HG02970 (cell line): ENCODE results near the gene TRIO.

ENCODE experiments used
- ATAC-seq: cut with Tn5 transposase; IDR thresholded peaks from one replicate; pipeline ENCODE4 v1.9.1; 2021; ENCODE audit warnings: mild to moderate bottlenecking, moderate library complexity, moderate number of reproducible peaks; ENCODE audit not compliant: unreplicated experiment, low FRiP score

The TRIO gene

GRCh38 chr5:14276380-14276779, 133.2 kb downstream of the TRIO start:
- no peak for ATAC-seq

- no peak for ATAC-seq
Observed at GRCh38 chr5:14277385-14278320, 134.5 kb downstream of the TRIO start.

GRCh38 chr5:14280294-14280854, 137.2 kb downstream of the TRIO start:
- ATAC-seq: no peak

GRCh38 chr5:14281746-14282181, 138.6 kb downstream of the TRIO start:
- no peak for ATAC-seq

GRCh38 chr5:14283139-14283538, 140.0 kb downstream of the TRIO start:
- ATAC-seq: no peak

- ATAC-seq: no peak
Observed at GRCh38 chr5:14284392-14285148, 141.4 kb downstream of the TRIO start.

GRCh38 chr5:14286007-14286406, 142.9 kb downstream of the TRIO start:
- ATAC-seq: no peak

- no peak for ATAC-seq
Observed at GRCh38 chr5:14286574-14287421, 143.7 kb downstream of the TRIO start.

GRCh38 chr5:14292766-14293658, 149.9 kb downstream of the TRIO start:
- ATAC-seq: no peak

GRCh38 chr5:14295610-14296009, 152.5 kb downstream of the TRIO start:
- no peak for ATAC-seq

GRCh38 chr5:14296533-14297331, 153.6 kb downstream of the TRIO start:
- ATAC-seq: no peak

- ATAC-seq: no peak
Observed at GRCh38 chr5:14297697-14298096, 154.6 kb downstream of the TRIO start.

- no peak for ATAC-seq
Observed at GRCh38 chr5:14298126-14298847, 155.1 kb downstream of the TRIO start.

- no peak for ATAC-seq
Observed at GRCh38 chr5:14299666-14300065, 156.5 kb downstream of the TRIO start.

- no peak for ATAC-seq
Observed at GRCh38 chr5:14301186-14301585, 158.0 kb downstream of the TRIO start.

- no peak for ATAC-seq
Observed at GRCh38 chr5:14302330-14302729, 159.2 kb downstream of the TRIO start.

- no peak for ATAC-seq
Observed at GRCh38 chr5:14305045-14305444, 161.9 kb downstream of the TRIO start.

- no peak for ATAC-seq
Observed at GRCh38 chr5:14306329-14306815, 163.2 kb downstream of the TRIO start.
